ENCODE results near the gene PARP6. TPM values are rescaled to one million over a fixed set of nuclear protein-coding genes. Genes with fewer than 3 reads are reported as not detected.

PARP6 gene
- total RNA-seq, 5 donors from 2014 or later (not counting 1 experiment from before 2014, with no cell fraction given) = 94.4 to 132 (median 101) TPM

GRCh38 chr15:72271895-72272212 is 500 bp downstream of the PARP6 start:
- peak in 7 of 35 experiments; percentile 1 to 28 (median 12) for DNase-seq
- ChIA-PET CTCF (interaction anchor here in 1 of 2 donors (1.0 kb wide), 1 partner anchor 44 kb away, joined by 3 read pairs; no protein-coding TSS in a partner anchor), POLR2A (interaction anchor here in 1 of 2 donors (0.9 kb wide), 1 partner anchor 36 kb away, joined by 4 read pairs; no protein-coding TSS in a partner anchor)
- H3K4me3 ChIP-seq (ENCODE audit: control insufficient read depth in 1 of 2, extremely low read depth in 1 of 2, low read length in 1 of 2) = peak overlapping the region; percentile 74 to 82
- H3K36me3 ChIP-seq (ENCODE audit: control insufficient read depth in 2 of 2, extremely low read depth in 1 of 2, insufficient read depth in 1 of 2, low read length in 1 of 2) = peaks cover 5 to 23% of the 10 kb centered on the region in 2 donors
- H3K9me3 ChIP-seq = no peaks in the 10 kb centered on the region
- H3K36me3 Mint-ChIP-seq = peaks cover 16% of the 10 kb centered on the region
- peaks cover 17% of the 10 kb centered on the region in 2 experiments for H3K4me1 ChIP-seq (ENCODE audit: control insufficient read depth in 1 of 2, extremely low read depth in 1 of 2, insufficient read depth in 2 of 2, low read length in 2 of 2)
- H3K9me3 Mint-ChIP-seq = no peaks in the 10 kb centered on the region
- H3K4me1 Mint-ChIP-seq = peaks cover 43 to 49% (median 45%) of the 10 kb centered on the region in 3 donors
- peak overlapping the region; percentile 82 to 89 (median 83) for H3K4me3 Mint-ChIP-seq
- H3K27me3 ChIP-seq (replicated peaks in 1 of 2; ENCODE audit: control insufficient read depth in 2 of 2, extremely low read depth in 1 of 2, insufficient read depth in 2 of 2, low read length in 1 of 2) = no peaks in the 10 kb centered on the region
- 4% methylated on average over 10 of the region's 13 CpGs for WGBS (ENCODE audit: insufficient coverage)
- H3K27me3 Mint-ChIP-seq = no peaks in the 10 kb centered on the region
- peak overlapping the region; percentile 83 to 89 for H3K27ac Mint-ChIP-seq
- peak; percentile 2 to 4 (median 3) for ATAC-seq (replicated peaks in 1 of 4)
- H3K27ac ChIP-seq (ENCODE audit: low read length) = peak overlapping the region; percentile 77

- CTCF ChIA-PET = interaction anchor here in 1 of 2 donors (1.0 kb wide), 1 partner anchor 43 kb away, joined by 3 read pairs; no protein-coding TSS in a partner anchor
These were observed 1.1 kb downstream of the PARP6 start for GRCh38 chr15:72271221-72271620.

GRCh38 chr15:72269739-72270138 is 2.6 kb downstream of the PARP6 start:
- no peak overlapping the region for H3K27ac ChIP-seq (ENCODE audit: low read length)
- H3K36me3 ChIP-seq (ENCODE audit: control insufficient read depth in 2 of 2, extremely low read depth in 1 of 2, insufficient read depth in 1 of 2, low read length in 1 of 2) = peaks cover 5 to 44% of the 10 kb centered on the region in 2 donors
- H3K27ac Mint-ChIP-seq = no peak overlapping the region
- no peaks in the 10 kb centered on the region for H3K9me3 ChIP-seq
- H3K4me3 Mint-ChIP-seq = no peak overlapping the region
- WGBS (ENCODE audit: insufficient coverage) = 96% methylated on average over 3 of the region's 4 CpGs
- no peak overlapping the region for H3K4me3 ChIP-seq (ENCODE audit: control insufficient read depth in 1 of 2, extremely low read depth in 1 of 2, low read length in 1 of 2)
- no peak for ATAC-seq (replicated peaks in 1 of 4)
- peaks cover 17% of the 10 kb centered on the region in 2 experiments for H3K4me1 ChIP-seq (ENCODE audit: control insufficient read depth in 1 of 2, extremely low read depth in 1 of 2, insufficient read depth in 2 of 2, low read length in 2 of 2)
- H3K4me1 Mint-ChIP-seq = peaks cover 43 to 49% (median 45%) of the 10 kb centered on the region in 3 donors
- POLR2A ChIA-PET = interaction anchor here in 1 of 2 donors (0.6 kb wide), 1 partner anchor 171 kb away, joined by 14 read pairs; no protein-coding TSS in a partner anchor
- H3K27me3 Mint-ChIP-seq = no peaks in the 10 kb centered on the region
- H3K36me3 Mint-ChIP-seq = peaks cover 32% of the 10 kb centered on the region
- no peaks in the 10 kb centered on the region for H3K27me3 ChIP-seq (replicated peaks in 1 of 2; ENCODE audit: control insufficient read depth in 2 of 2, extremely low read depth in 1 of 2, insufficient read depth in 2 of 2, low read length in 1 of 2)
- H3K9me3 Mint-ChIP-seq = no peaks in the 10 kb centered on the region
- DNase-seq = no peak
- CTCF ChIA-PET = no interaction called here

More at GRCh38 chr15:72271221-72271620, 1.1 kb downstream of the PARP6 start:
- Mint-ChIP-seq H3K4me1 (peaks cover 43 to 49% (median 45%) of the 10 kb centered on the region in 3 donors), H3K27me3 (no peaks in the 10 kb centered on the region), H3K9me3 (no peaks in the 10 kb centered on the region), H3K27ac (peak overlapping the region; percentile 83 to 89), H3K36me3 (peaks cover 21% of the 10 kb centered on the region), H3K4me3 (peak overlapping the region; percentile 82 to 89 (median 83))
- no CpG with 5 or more reads among the region's 4 CpGs for whole genome bisulfite sequencing (ENCODE audit: insufficient coverage)
- Histone ChIP-seq H3K9me3 (no peaks in the 10 kb centered on the region), H3K4me1 (ENCODE audit: control insufficient read depth in 1 of 2, extremely low read depth in 1 of 2, insufficient read depth in 2 of 2, low read length in 2 of 2) (peaks cover 17% of the 10 kb centered on the region in 2 experiments), H3K27ac (ENCODE audit: low read length) (peak overlapping the region; percentile 77), H3K4me3 (ENCODE audit: control insufficient read depth in 1 of 2, extremely low read depth in 1 of 2, low read length in 1 of 2) (no peak overlapping the region), H3K36me3 (ENCODE audit: control insufficient read depth in 2 of 2, extremely low read depth in 1 of 2, insufficient read depth in 1 of 2, low read length in 1 of 2) (peaks cover 5 to 29% of the 10 kb centered on the region in 2 donors), H3K27me3 (replicated peaks in 1 of 2; ENCODE audit: control insufficient read depth in 2 of 2, extremely low read depth in 1 of 2, insufficient read depth in 2 of 2, low read length in 1 of 2) (no peaks in the 10 kb centered on the region)
- peak in 1 of 35 experiments; percentile 4 for DNase-seq
- POLR2A ChIA-PET = interaction anchor here in 1 of 2 donors (0.9 kb wide), 1 partner anchor 36 kb away, joined by 4 read pairs; no protein-coding TSS in a partner anchor
- no peak for ATAC-seq (replicated peaks in 1 of 4)

GRCh38 chr15:72265031-72265430 is 7.3 kb downstream of the PARP6 start:
- Histone ChIP-seq H3K9me3 (no peaks in the 10 kb centered on the region), H3K27me3 (replicated peaks in 1 of 2; ENCODE audit: control insufficient read depth in 2 of 2, extremely low read depth in 1 of 2, insufficient read depth in 2 of 2, low read length in 1 of 2) (no peaks in the 10 kb centered on the region), H3K27ac (ENCODE audit: low read length) (no peak overlapping the region), H3K4me1 (ENCODE audit: control insufficient read depth in 1 of 2, extremely low read depth in 1 of 2, insufficient read depth in 2 of 2, low read length in 2 of 2) (no peaks in the 10 kb centered on the region), H3K36me3 (ENCODE audit: control insufficient read depth in 2 of 2, extremely low read depth in 1 of 2, insufficient read depth in 1 of 2, low read length in 1 of 2) (peaks cover 14 to 88% of the 10 kb centered on the region in 2 donors), H3K4me3 (ENCODE audit: control insufficient read depth in 1 of 2, extremely low read depth in 1 of 2, low read length in 1 of 2) (no peak overlapping the region)
- CTCF ChIA-PET = no interaction called here
- Mint-ChIP-seq H3K27me3 (no peaks in the 10 kb centered on the region), H3K4me1 (peaks cover 6 to 13% (median 9%) of the 10 kb centered on the region in 3 donors), H3K36me3 (peaks cover 71% of the 10 kb centered on the region), H3K27ac (no peak overlapping the region), H3K9me3 (no peaks in the 10 kb centered on the region), H3K4me3 (no peak overlapping the region)
- DNase-seq (no peak), ATAC-seq (replicated peaks in 1 of 4) (no peak)
- no CpG with 5 or more reads among the region's 5 CpGs for WGBS (ENCODE audit: insufficient coverage)
- POLR2A ChIA-PET = no interaction called here

- Histone ChIP-seq H3K36me3 (ENCODE audit: control insufficient read depth in 2 of 2, extremely low read depth in 1 of 2, insufficient read depth in 1 of 2, low read length in 1 of 2) (peaks cover 13 to 84% of the 10 kb centered on the region in 2 donors), H3K27ac (ENCODE audit: low read length) (no peak overlapping the region), H3K4me3 (ENCODE audit: control insufficient read depth in 1 of 2, extremely low read depth in 1 of 2, low read length in 1 of 2) (no peak overlapping the region), H3K9me3 (no peaks in the 10 kb centered on the region), H3K27me3 (replicated peaks in 1 of 2; ENCODE audit: control insufficient read depth in 2 of 2, extremely low read depth in 1 of 2, insufficient read depth in 2 of 2, low read length in 1 of 2) (no peaks in the 10 kb centered on the region), H3K4me1 (ENCODE audit: control insufficient read depth in 1 of 2, extremely low read depth in 1 of 2, insufficient read depth in 2 of 2, low read length in 2 of 2) (no peaks in the 10 kb centered on the region)
- ChIA-PET POLR2A (no interaction called here), CTCF (no interaction called here)
- 94% methylated on average over 2 of the region's 10 CpGs for WGBS (ENCODE audit: insufficient coverage)
- Mint-ChIP-seq H3K9me3 (no peaks in the 10 kb centered on the region), H3K4me3 (no peak overlapping the region), H3K36me3 (peaks cover 74% of the 10 kb centered on the region), H3K27me3 (no peaks in the 10 kb centered on the region), H3K4me1 (no peaks in the 10 kb centered on the region), H3K27ac (no peak overlapping the region)
- DNase-seq = no peak
- no peak for ATAC-seq (replicated peaks in 1 of 4)
These were observed 19.6 kb downstream of the PARP6 start for GRCh38 chr15:72252663-72253299.

- Histone ChIP-seq H3K9me3 (no peaks in the 10 kb centered on the region), H3K27me3 (replicated peaks in 1 of 2; ENCODE audit: control insufficient read depth in 2 of 2, extremely low read depth in 1 of 2, insufficient read depth in 2 of 2, low read length in 1 of 2) (no peaks in the 10 kb centered on the region), H3K4me1 (ENCODE audit: control insufficient read depth in 1 of 2, extremely low read depth in 1 of 2, insufficient read depth in 2 of 2, low read length in 2 of 2) (no peaks in the 10 kb centered on the region), H3K4me3 (ENCODE audit: control insufficient read depth in 1 of 2, extremely low read depth in 1 of 2, low read length in 1 of 2) (no peak overlapping the region), H3K27ac (ENCODE audit: low read length) (no peak overlapping the region), H3K36me3 (ENCODE audit: control insufficient read depth in 2 of 2, extremely low read depth in 1 of 2, insufficient read depth in 1 of 2, low read length in 1 of 2) (peaks cover 18 to 61% of the 10 kb centered on the region in 2 donors)
- 63% methylated on average over 1 of the region's 3 CpGs for WGBS (ENCODE audit: insufficient coverage)
- no peaks in the 10 kb centered on the region for H3K27me3 Mint-ChIP-seq
- H3K4me3 Mint-ChIP-seq = no peak overlapping the region
- POLR2A ChIA-PET = no interaction called here
- DNase-seq (no peak), ATAC-seq (replicated peaks in 1 of 4) (no peak)
- no peak overlapping the region for H3K27ac Mint-ChIP-seq
- peaks cover 50% of the 10 kb centered on the region for H3K36me3 Mint-ChIP-seq
- H3K4me1 Mint-ChIP-seq = no peaks in the 10 kb centered on the region
- no peaks in the 10 kb centered on the region for H3K9me3 Mint-ChIP-seq
- CTCF ChIA-PET = no interaction called here
These were observed 23.1 kb downstream of the PARP6 start for GRCh38 chr15:72249142-72249810.

Measured in T-cell (primary cell).